Measurements from ENCODE around the gene ADCY6.

Gene ADCY6

GRCh38 chr12:48816143-48816854 lies 27.4 kb upstream of the ADCY6 start:
- FAIRE-seq, result peak; percentile 43
- no peak for DNase-seq (ENCODE audit: insufficient read length, low spot score)
- no peak for TF ChIP-seq POU2F2 (IDR thresholded peaks at IDR 0.05; ENCODE audit: low read depth, low read length)
- TF ChIP-seq SPI1 (IDR thresholded peaks at IDR 0.05; ENCODE audit: low read depth, low read length), result no peak
- TF ChIP-seq POLR2AphosphoS5 (IDR thresholded peaks at IDR 0.05; ENCODE audit: low read depth, low read length), result no peak
- no peak for TF ChIP-seq PAX5 (IDR thresholded peaks at IDR 0.05; ENCODE audit: insufficient read depth, low read length, severe bottlenecking)
- no peak for TF ChIP-seq POLR2A (IDR thresholded peaks at IDR 0.05; ENCODE audit: low read depth, low read length)
- no peak for TF ChIP-seq TAF1 (IDR thresholded peaks at IDR 0.05; ENCODE audit: low read depth, low read length)

- peak; percentile 71 for FAIRE-seq
- no peak for DNase-seq (ENCODE audit: insufficient read length, low spot score)
- TF ChIP-seq POU2F2 (IDR thresholded peaks at IDR 0.05; ENCODE audit: low read depth, low read length) (no peak), POLR2A (IDR thresholded peaks at IDR 0.05; ENCODE audit: low read depth, low read length) (no peak), TAF1 (IDR thresholded peaks at IDR 0.05; ENCODE audit: low read depth, low read length) (no peak), PAX5 (IDR thresholded peaks at IDR 0.05; ENCODE audit: insufficient read depth, low read length, severe bottlenecking) (no peak), SPI1 (IDR thresholded peaks at IDR 0.05; ENCODE audit: low read depth, low read length) (no peak), POLR2AphosphoS5 (IDR thresholded peaks at IDR 0.05; ENCODE audit: low read depth, low read length) (no peak)
Observed at GRCh38 chr12:48815126-48816110, 26.5 kb upstream of the ADCY6 start.

- DNase-seq (ENCODE audit: insufficient read length, low spot score) (peak; percentile 96), FAIRE-seq (peak; percentile 95)
Observed at GRCh38 chr12:48814262-48815125, 25.6 kb upstream of the ADCY6 start.

DNA sequence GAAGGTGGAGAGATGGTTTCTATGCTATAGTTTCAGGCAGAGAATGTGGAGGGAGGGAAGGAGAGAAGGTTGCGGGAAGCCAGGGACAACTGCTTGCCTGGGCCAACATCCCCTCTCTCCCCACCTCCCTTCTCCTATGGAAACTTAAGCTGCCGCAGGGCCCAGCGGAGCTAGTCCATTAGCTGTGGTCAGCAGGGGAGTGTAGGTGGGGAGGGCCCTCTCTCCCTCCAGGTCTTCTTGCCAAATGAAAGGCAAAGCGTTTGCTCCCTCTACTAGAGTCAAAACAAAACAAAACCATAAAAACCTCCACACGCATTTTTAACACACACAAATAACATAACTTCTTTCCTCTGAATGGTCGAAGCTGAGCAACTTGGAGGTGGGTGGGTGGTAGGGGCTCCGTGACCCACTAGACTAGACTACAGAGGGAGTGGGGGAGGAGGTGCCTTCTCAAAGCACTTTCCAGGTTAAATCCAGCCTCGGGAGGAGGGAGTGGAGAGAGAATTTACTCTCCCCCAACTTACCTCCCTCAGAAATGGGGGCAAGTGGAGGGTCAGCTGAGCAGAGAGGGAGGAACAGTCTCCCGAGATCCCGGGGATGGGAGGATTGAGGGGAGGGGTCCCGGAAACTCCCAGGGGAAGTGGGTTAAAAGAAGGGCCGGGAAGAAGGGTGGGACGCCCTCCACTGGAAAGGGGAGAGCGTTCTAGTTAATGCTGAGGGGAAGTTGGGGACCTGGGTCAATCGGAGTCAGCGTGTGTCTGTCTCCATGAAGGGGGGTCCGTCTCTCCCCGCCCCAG lies 24.8 kb upstream of the ADCY6 start:
- FAIRE-seq, result no peak
- TF ChIP-seq POLR2A (IDR thresholded peaks at IDR 0.05; ENCODE audit: low read depth, low read length) (no peak), POLR2AphosphoS5 (IDR thresholded peaks at IDR 0.05; ENCODE audit: low read depth, low read length) (no peak), TAF1 (IDR thresholded peaks at IDR 0.05; ENCODE audit: low read depth, low read length) (no peak), SPI1 (IDR thresholded peaks at IDR 0.05; ENCODE audit: low read depth, low read length) (no peak), POU2F2 (IDR thresholded peaks at IDR 0.05; ENCODE audit: low read depth, low read length) (no peak), PAX5 (IDR thresholded peaks at IDR 0.05; ENCODE audit: insufficient read depth, low read length, severe bottlenecking) (no peak)
- DNase-seq (ENCODE audit: insufficient read length, low spot score), result no peak

More at GRCh38 chr12:48814262-48815125, 25.6 kb upstream of the ADCY6 start:
- TF ChIP-seq PAX5 (IDR thresholded peaks at IDR 0.05; ENCODE audit: insufficient read depth, low read length, severe bottlenecking) (no peak), TAF1 (IDR thresholded peaks at IDR 0.05; ENCODE audit: low read depth, low read length) (no peak)

GRCh38 chr12:48812389-48812788 lies 23.5 kb upstream of the ADCY6 start:
- DNase-seq (ENCODE audit: insufficient read length, low spot score) (no peak), FAIRE-seq (no peak)
- TF ChIP-seq POLR2AphosphoS5 (IDR thresholded peaks at IDR 0.05; ENCODE audit: low read depth, low read length), result no peak
- TF ChIP-seq SPI1 (IDR thresholded peaks at IDR 0.05; ENCODE audit: low read depth, low read length), result no peak
- TF ChIP-seq POLR2A (IDR thresholded peaks at IDR 0.05; ENCODE audit: low read depth, low read length), result no peak

GRCh38 chr12:48811437-48812090 lies 22.7 kb upstream of the ADCY6 start:
- no peak for TF ChIP-seq POLR2A (IDR thresholded peaks at IDR 0.05; ENCODE audit: low read depth, low read length)
- FAIRE-seq, result no peak
- no peak for DNase-seq (ENCODE audit: insufficient read length, low spot score)

DNA sequence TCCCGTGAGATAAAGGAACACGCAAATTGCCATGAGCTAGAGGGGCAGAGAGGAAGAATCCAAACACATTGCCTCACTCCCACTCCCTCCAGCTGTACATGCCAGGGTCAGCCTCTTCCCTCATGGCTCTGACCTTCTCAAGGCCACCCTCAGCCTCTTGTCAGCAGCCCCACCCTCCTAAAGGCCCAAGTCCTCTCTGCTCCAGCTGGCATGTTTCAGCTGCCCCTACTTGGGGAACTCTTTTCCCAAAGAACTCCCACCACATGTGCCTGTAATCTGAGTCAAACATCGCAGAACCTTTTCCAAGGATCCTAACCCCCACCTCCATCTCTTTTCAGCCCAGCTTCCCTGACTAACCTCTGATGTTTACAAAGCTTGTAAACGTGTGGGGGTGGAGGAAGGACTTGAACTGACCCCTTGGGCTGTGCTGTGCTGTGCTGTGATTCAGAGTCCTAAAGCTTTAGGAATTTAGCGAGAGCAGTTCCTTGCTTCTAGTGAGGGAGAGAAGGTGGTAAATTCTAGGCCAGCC lies 22.1 kb upstream of the ADCY6 start:
- no peak for FAIRE-seq
- DNase-seq (ENCODE audit: insufficient read length, low spot score), result no peak
- no peak for TF ChIP-seq SPI1 (IDR thresholded peaks at IDR 0.05; ENCODE audit: low read depth, low read length)
- TF ChIP-seq TAF1 (IDR thresholded peaks at IDR 0.05; ENCODE audit: low read depth, low read length), result no peak
- TF ChIP-seq POLR2AphosphoS5 (IDR thresholded peaks at IDR 0.05; ENCODE audit: low read depth, low read length), result no peak
- no peak for TF ChIP-seq PAX5 (IDR thresholded peaks at IDR 0.05; ENCODE audit: insufficient read depth, low read length, severe bottlenecking)
- TF ChIP-seq POLR2A (IDR thresholded peaks at IDR 0.05; ENCODE audit: low read depth, low read length), result no peak
- no peak for TF ChIP-seq POU2F2 (IDR thresholded peaks at IDR 0.05; ENCODE audit: low read depth, low read length)

DNA sequence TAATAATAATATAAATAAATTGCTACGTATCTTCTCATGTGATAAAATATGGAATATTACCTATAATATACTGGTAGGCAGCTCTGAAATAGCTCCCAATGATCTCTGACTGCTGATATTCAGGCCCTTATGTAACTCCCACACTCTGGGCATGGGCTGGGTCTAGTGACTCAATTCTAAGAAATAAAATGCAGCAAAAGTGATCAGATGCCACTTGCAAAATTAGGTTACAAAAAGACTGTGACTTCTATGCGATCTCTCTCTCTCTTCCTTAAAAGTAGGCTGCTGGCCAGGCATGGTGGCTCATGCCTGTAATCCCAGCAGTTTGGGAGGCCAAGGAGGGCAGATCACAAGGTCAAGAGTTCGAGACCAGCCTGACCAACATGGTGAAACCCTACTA lies 19.1 kb upstream of the ADCY6 start:
- TF ChIP-seq TAF1 (IDR thresholded peaks at IDR 0.05; ENCODE audit: low read depth, low read length), result no peak
- TF ChIP-seq POLR2AphosphoS5 (IDR thresholded peaks at IDR 0.05; ENCODE audit: low read depth, low read length), result no peak
- TF ChIP-seq PAX5 (IDR thresholded peaks at IDR 0.05; ENCODE audit: insufficient read depth, low read length, severe bottlenecking), result no peak
- TF ChIP-seq SPI1 (IDR thresholded peaks at IDR 0.05; ENCODE audit: low read depth, low read length), result no peak
- TF ChIP-seq POU2F2 (IDR thresholded peaks at IDR 0.05; ENCODE audit: low read depth, low read length), result no peak
- TF ChIP-seq POLR2A (IDR thresholded peaks at IDR 0.05; ENCODE audit: low read depth, low read length), result no peak
- DNase-seq (ENCODE audit: insufficient read length, low spot score) (no peak), FAIRE-seq (no peak)

All from GM12891 (cell line).